HAP-1 (cell line): ENCODE results near the gene HINT2.

ENCODE experiments used
- DNase-seq, 2 experiments: peaks; one replicate each; pipeline ENCODE4 v3.0.0-alpha.2; 2016 to 2020; ENCODE audit warnings: low spot score in 2 of 2
- H3K27me3 ChIP-seq: fragments of 250-450 bp; sonication (Bioruptor Pico); 2 replicates; pipeline ENCODE4 v1.5.1; 2020; ENCODE audit warnings: low read depth, mild to moderate bottlenecking, moderate library complexity
- H3K36me3 ChIP-seq: fragments of 250-450 bp; sonication (Bioruptor Pico); replicated peaks from 2 replicates; pipeline ENCODE4 v1.5.1; 2020; ENCODE audit warnings: mild to moderate bottlenecking
- H3K4me1 ChIP-seq: fragments of 250-450 bp; sonication (Bioruptor Pico); 2 replicates; pipeline ENCODE4 v1.5.1; 2020; ENCODE audit warnings: mild to moderate bottlenecking
- H3K4me3 ChIP-seq: fragments of 250-450 bp; sonication (Bioruptor Pico); 2 replicates; pipeline ENCODE4 v1.5.1; 2020; ENCODE audit warnings: mild to moderate bottlenecking, moderate library complexity
- H3K9me3 ChIP-seq: fragments of 250-450 bp; sonication (Bioruptor Pico); 2 replicates; pipeline ENCODE4 v1.5.1; 2020; ENCODE audit warnings: mild to moderate bottlenecking, moderate library complexity
- in situ Hi-C: fragments of 300-500 bp; cut with MboI; formaldehyde crosslinking; loops from 3 replicates; pipeline ENCODE4 v1.14.3; 2020; ENCODE audit warnings: low sequenced_read_pairs, inconsistent platforms, mixed read lengths

HINT2 gene

DNA sequence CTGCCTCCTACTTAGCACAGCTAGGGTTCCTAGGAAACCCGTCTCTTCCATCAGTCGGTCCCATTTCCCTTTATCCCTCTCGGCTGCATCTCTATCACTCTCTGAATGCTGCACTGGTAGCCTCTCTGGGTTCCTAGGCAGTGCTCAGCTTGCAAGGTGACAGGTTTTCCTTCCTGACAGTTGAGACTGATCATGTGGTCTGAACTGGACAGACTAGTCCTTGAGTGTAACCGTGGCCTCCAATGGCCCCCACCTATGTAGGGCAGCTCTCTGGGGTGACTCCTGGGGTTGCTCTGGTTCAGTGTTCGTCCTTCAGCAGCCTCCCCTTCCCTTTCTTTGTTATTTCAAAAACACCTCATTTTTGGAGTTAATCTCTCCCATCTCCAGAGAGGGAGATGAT lies 18.0 kb upstream of the HINT2 start:
- DNase-seq = no peak
- Histone ChIP-seq H3K36me3 (no peaks in the 10 kb centered on the region; the same call in 1 of the 2 replicates), H3K4me3 (no peak overlapping the region), H3K4me1 (peaks cover 5% of the 10 kb centered on the region), H3K27me3 (no peaks in the 10 kb centered on the region), H3K9me3 (no peaks in the 10 kb centered on the region)
- in situ Hi-C loops = no loop called here

DNA sequence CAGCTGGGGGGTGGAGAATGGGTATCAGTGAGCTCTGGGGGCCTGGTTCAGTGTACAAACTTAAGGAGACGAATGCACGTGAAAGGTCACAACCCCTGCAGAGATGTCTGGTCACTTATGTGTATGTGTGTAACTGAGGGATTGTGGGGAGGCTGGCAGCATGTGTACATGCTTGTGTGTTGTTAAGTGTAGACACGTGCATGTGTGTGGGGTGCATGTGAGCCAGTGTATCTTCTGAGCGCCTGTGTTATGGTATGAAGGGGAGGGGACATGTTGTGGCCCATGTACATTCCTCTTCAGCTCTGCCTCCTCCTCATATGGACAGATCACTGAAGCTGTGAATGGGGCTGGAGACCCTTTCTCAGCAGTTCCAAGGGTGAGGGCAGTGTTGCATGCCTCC lies 16.2 kb upstream of the HINT2 start:
- H3K4me3 ChIP-seq = no peak overlapping the region
- no peaks in the 10 kb centered on the region; the same call in 1 of the 2 replicates for H3K36me3 ChIP-seq
- H3K9me3 ChIP-seq = no peaks in the 10 kb centered on the region
- no peaks in the 10 kb centered on the region for H3K27me3 ChIP-seq
- in situ Hi-C loops = no loop called here
- peaks cover 5% of the 10 kb centered on the region for H3K4me1 ChIP-seq
- DNase-seq = no peak

DNA sequence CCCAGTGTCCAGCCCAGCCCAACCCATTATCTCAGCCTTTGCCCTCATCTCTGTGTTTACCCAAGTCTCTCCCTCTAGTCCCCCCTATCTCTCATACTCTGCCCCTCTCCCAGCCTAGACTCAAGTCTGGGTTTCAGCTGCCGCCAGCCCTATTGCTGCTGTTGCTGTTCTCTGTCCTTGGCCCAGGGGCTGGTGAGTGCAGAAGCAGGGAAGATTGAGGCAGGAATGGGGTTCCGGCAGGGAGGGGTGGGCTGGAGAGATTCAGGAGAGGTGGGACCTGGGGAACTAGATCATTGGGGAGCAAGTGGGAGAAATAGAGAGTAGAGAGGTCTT lies 14.9 kb upstream of the HINT2 start:
- H3K27me3 ChIP-seq = no peaks in the 10 kb centered on the region
- H3K4me1 ChIP-seq = peaks cover 5% of the 10 kb centered on the region
- peak overlapping the region; percentile 41 for H3K4me3 ChIP-seq
- H3K9me3 ChIP-seq = no peaks in the 10 kb centered on the region
- no peaks in the 10 kb centered on the region; the same call in 1 of the 2 replicates for H3K36me3 ChIP-seq
- no peak for DNase-seq
- in situ Hi-C loops = no loop called here

DNA sequence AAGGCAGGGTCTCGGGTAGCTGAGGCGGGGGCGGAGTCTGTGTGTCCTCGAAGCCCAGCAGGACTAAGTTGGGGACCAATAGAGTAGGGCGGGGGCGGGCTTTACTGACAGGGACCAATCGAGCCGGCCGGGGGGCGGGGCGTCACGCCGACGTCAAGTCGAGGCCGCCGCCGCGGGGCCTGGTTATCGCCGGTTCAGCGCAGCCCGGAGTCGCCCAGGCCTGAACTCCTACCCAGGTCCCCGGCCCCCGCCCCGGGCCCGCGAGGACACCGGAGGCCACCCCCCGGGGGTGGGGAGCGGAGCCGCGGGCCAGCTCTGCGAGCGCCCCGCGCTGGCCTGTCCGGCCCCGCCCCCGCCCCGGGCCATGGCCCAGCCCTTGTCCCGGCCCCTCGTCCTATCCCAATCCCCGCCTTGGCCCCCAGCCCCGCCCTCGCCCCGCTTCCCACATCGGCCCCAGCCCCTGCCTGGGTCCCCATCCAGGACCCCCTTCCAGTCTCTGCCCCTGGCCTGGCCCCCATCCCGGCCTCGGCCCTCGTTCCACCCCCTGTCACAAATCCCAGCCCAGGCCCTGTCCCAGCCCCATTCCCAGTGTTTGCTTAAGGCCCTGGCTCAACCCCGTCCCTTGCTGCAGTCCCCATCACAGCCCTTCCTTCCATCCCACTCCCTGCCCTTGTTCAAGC lies 14.4 kb upstream of the HINT2 start, which contains the start of gene TMEM8B:
Gene TMEM8B, plus strand, starts transcription at position 145 of the 680 bp plus-strand sequence. Its CDS starts 220 bp downstream, at position 365.
- H3K4me1 ChIP-seq = peaks cover 5% of the 10 kb centered on the region

DNA sequence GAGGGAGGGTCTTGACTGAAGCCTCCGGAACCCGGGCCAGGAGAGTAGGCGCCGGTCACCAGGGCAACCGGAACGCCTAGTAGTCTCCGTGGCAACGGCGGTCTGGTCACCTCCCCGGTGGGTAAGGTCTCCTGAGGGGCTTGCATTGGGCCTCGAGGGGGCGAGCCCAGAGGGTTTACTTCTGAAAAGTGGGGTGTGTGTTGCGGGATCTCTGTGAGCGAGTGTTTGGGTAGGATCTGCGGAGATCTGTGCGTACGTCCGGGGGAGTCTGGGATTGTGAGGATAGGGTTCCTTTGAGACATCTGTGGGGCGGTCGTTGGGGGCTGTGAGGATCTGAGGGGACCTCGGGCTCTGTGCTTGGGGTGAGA lies 13.9 kb upstream of the HINT2 start, which contains the start of gene FAM221B:
Gene FAM221B, minus strand, starts transcription at position 17 of the 368 bp plus-strand sequence. CDS start 2,571 bp downstream, outside the sequence.
- no peak for DNase-seq
- Histone ChIP-seq H3K9me3 (no peaks in the 10 kb centered on the region), H3K4me1 (peaks cover 5% of the 10 kb centered on the region), H3K36me3 (no peaks in the 10 kb centered on the region), H3K4me3 (peak within 1 kb of the TSS; percentile 41), H3K27me3 (no peaks in the 10 kb centered on the region)
- in situ Hi-C loops = no loop called here

More for the DNA sequence above, 14.4 kb upstream of the HINT2 start, which contains the start of gene TMEM8B:
- Histone ChIP-seq H3K4me3 (peak within 1 kb of the TSS; percentile 41), H3K27me3 (no peaks in the 10 kb centered on the region), H3K36me3 (no peaks in the 10 kb centered on the region), H3K9me3 (no peaks in the 10 kb centered on the region)
- in situ Hi-C loops = no loop called here
- peak; percentile 94 to 99 for DNase-seq

DNA sequence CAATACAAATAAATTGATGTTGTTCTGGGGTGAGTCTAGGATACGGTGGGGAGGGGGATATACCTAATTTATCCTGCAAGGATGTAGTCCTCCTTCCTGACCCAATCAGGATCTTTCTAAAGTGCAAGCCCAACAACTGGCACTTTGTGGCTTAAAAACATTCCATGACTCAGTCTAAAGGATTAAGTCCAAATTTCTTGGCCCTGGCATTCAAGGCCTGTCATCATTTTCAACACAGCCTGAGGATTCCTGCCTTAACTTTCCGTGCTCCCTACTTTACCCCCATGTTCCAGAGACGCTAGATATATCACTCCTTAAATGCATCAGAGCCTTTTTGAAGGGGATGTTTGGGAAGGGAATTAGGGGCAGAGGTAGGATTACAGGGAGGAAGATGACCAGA lies 12.6 kb upstream of the HINT2 start:
- H3K9me3 ChIP-seq = no peaks in the 10 kb centered on the region
- no peaks in the 10 kb centered on the region for H3K27me3 ChIP-seq
- H3K36me3 ChIP-seq = no peaks in the 10 kb centered on the region
- in situ Hi-C loops = no loop called here
- H3K4me1 ChIP-seq = peaks cover 5% of the 10 kb centered on the region
- no peak overlapping the region for H3K4me3 ChIP-seq
- no peak for DNase-seq

- in situ Hi-C loops = no loop called here
- no peaks in the 10 kb centered on the region for H3K36me3 ChIP-seq
- H3K9me3 ChIP-seq = no peaks in the 10 kb centered on the region
- H3K27me3 ChIP-seq = no peaks in the 10 kb centered on the region
- H3K4me3 ChIP-seq = no peak overlapping the region
- peak; percentile 66 to 67 for DNase-seq
- peaks cover 5% of the 10 kb centered on the region for H3K4me1 ChIP-seq
These were observed 11.3 kb upstream of the HINT2 start for GRCh38 chr9:35826071-35826701.

- Histone ChIP-seq H3K4me3 (no peak overlapping the region), H3K36me3 (no peaks in the 10 kb centered on the region), H3K4me1 (no peaks in the 10 kb centered on the region), H3K27me3 (no peaks in the 10 kb centered on the region), H3K9me3 (no peaks in the 10 kb centered on the region)
- no peak for DNase-seq
- in situ Hi-C loops = no loop called here
These were observed 8.1 kb upstream of the HINT2 start for GRCh38 chr9:35822926-35823325.

DNA sequence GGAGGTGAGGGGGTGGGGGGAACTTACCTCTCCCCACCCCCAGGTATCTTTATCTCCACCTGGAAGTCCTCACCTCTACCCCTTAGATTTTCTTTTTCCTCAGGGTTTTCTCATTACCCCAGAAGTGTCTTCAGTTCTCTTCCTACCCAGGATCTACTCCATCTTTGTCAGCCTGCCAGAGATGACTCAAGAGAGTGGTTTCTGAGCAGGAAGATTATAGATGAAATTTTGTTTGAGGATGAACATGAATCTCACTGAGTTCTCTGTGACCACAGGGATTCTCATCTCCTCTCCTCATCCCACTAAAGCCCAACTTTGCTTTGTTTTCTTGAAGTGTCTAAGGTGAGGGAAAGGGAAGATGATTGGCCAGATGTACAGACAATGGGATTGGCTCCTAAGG lies 5.2 kb upstream of the HINT2 start:
- no peaks in the 10 kb centered on the region for H3K36me3 ChIP-seq
- in situ Hi-C loops = no loop called here
- no peaks in the 10 kb centered on the region for H3K9me3 ChIP-seq
- H3K4me3 ChIP-seq = no peak overlapping the region
- no peaks in the 10 kb centered on the region for H3K4me1 ChIP-seq
- no peaks in the 10 kb centered on the region for H3K27me3 ChIP-seq
- DNase-seq = no peak

DNA sequence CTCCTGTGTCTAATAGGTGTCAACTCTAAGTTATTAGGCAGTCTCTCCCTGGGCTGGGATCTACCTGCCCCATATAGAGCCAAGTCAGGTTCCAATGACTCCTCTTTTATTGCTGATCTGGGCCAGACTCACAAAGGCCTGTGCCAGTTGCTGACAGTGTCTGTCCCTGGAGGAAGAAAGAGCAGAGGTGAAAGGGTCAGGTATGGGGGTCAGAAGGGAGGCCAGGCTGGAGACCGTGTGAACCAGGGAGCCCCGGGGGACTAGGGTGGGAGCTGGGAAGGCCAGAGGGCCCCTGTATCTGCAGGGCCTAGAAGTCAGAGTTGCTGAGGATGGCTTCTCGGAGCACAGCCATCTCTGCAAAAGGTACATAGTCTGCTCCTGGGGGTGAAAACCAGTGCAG lies 3.5 kb upstream of the HINT2 start:
- in situ Hi-C loops = no loop called here
- H3K27me3 ChIP-seq = no peaks in the 10 kb centered on the region
- H3K36me3 ChIP-seq = no peaks in the 10 kb centered on the region

GRCh38 chr9:35816708-35817107 lies 1.9 kb upstream of the HINT2 start:
- H3K9me3 ChIP-seq = no peaks in the 10 kb centered on the region
- H3K4me1 ChIP-seq = peaks cover 14% of the 10 kb centered on the region
- H3K4me3 ChIP-seq = no peak overlapping the region
- peak in 1 of 2 experiments; percentile 36 for DNase-seq
- in situ Hi-C loops = no loop called here
- no peaks in the 10 kb centered on the region for H3K27me3 ChIP-seq
- H3K36me3 ChIP-seq = no peaks in the 10 kb centered on the region; the same call in 1 of the 2 replicates

More for the DNA sequence above, 3.5 kb upstream of the HINT2 start:
- Histone ChIP-seq H3K4me1 (peaks cover 7% of the 10 kb centered on the region), H3K9me3 (no peaks in the 10 kb centered on the region), H3K4me3 (no peak overlapping the region)
- DNase-seq = no peak

- in situ Hi-C loops = no loop called here
- H3K27me3 ChIP-seq = no peaks in the 10 kb centered on the region
These were observed 569 bp downstream of the HINT2 start for GRCh38 chr9:35814106-35814840.

GRCh38 chr9:35813434-35814105 lies 1.3 kb downstream of the HINT2 start:
- in situ Hi-C loops = no loop called here
- Histone ChIP-seq H3K27me3 (no peaks in the 10 kb centered on the region), H3K36me3 (peaks cover 11% of the 10 kb centered on the region), H3K9me3 (no peaks in the 10 kb centered on the region), H3K4me3 (peak overlapping the region; percentile 61), H3K4me1 (peaks cover 15% of the 10 kb centered on the region)
- DNase-seq = peak; percentile 34 to 45

More at GRCh38 chr9:35814106-35814840, 569 bp downstream of the HINT2 start:
- Histone ChIP-seq H3K4me3 (peak overlapping the region; percentile 61), H3K4me1 (peaks cover 15% of the 10 kb centered on the region), H3K9me3 (no peaks in the 10 kb centered on the region), H3K36me3 (peaks cover 5% of the 10 kb centered on the region)
- peak; percentile 50 to 64 for DNase-seq
